ENCODE results near the gene CDKL2.
"Not testable (repeated sequence)": the region's sequence is repeated elsewhere in the genome, so short reads cannot be mapped to it uniquely, and the experiment has no call there.

The CDKL2 gene

DNA sequence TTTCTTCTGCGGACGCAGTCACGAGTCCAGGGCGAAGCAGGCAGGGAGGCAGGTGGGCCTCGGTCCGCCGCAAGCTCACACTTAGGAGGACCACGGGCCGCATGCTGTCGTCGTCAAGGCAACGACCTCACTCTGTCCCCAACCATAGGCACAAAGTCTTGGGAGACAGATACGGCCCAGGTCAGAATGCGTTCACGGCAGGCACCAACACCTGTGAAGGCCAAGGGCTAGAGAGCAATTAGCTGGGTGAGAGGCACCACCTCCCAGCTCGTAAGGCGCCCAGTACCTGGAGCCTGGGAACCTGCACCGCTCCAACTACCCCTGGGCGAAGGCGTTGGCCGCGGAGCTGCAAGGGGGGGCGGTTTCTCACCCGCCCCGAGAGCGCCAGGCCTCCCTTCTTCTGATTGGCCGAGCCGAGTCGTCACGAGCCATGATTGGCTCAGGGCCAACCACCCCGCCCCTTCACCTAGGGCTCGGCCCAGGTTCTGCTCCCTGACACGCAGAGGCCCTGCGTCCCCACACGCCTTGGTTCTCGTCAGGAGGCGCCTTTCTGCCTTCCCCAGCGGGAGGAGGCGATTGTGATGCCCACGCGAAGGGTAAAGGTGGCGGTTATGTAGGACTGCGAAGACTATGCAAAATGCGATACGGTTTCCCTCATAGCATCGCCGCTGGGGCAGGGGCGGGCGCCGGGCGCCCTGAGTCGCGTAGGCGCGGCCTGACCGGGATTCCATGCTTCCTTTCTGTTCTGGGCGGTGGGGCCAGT is at the start of gene CDKL2:
TSS of gene CDKL2 (minus strand) at position 355 of the 763 bp plus-strand sequence. CDS start 4,540 bp downstream, outside the sequence.
- DNase-seq (ENCODE audit: extremely low spot score, insufficient read length, low read depth), result peak; percentile 79
- FAIRE-seq, result peak; percentile 92

DNA sequence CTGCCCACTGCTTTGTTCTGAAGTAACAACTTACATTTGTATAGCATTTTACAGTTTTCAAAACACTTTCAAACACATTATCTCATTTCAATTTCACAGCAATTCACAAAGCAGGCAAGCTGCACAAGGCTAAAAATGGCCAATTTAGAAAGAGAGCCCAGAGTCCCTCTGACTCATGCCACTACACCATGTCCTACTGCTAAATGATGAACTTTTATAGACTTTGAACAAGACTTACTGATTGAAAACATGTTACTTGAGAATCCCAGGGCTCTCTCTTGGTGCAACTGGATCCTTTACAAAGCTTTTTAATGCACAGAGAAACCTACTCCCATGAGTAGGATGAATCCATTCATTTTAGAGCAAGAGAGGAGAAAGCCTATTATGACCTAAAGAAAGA is 48.6 kb upstream of the CDKL2 start:
- DNase-seq (ENCODE audit: extremely low spot score, insufficient read length, low read depth), result no peak

DNA sequence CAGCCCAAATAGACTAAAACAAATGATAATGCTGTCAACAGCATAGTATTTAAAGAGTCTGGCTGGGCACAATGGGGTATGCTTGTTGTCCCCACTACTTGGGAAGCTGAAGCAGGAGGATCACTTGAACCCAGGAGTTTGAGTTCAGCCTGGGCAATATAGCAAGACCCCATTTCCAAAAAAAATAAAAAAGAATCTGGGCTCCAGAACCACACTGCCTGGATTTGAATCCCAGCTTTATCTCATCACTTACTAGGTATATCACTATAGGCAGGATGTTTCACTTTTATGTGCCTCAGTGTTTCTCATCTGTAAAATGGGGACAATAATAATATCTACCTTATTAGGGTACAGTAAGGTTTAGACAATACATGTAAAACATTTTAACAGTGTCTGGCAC is 48.1 kb upstream of the CDKL2 start:
- no peak for FAIRE-seq
- no peak for DNase-seq (ENCODE audit: extremely low spot score, insufficient read length, low read depth)

More for the DNA sequence above, 48.6 kb upstream of the CDKL2 start:
- FAIRE-seq, result no peak

DNA sequence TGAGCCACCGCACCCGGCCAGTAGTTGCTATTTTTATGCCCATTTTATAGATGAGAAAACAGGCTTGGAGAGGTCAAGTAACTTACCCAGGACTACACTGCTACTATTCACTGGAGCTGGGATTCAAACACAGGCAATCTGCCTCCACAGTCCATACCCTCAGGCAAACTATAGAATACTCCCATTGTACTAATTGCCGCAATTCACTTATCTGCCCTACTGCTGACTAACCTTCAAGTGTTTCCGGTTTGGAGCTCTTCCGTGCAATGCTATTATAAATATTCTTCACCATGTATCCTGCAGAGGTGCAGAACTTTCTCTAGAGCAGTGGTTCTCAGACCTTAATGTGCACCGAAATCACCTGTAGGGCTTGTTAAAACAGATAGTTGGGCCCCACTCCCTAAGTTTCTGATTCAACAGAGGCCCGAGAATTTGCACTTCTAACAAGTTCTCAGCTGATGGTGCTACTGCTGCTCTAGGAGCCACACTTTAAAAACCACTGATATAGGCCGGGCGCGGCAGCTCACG is 44.7 kb upstream of the CDKL2 start:
- DNase-seq (ENCODE audit: extremely low spot score, insufficient read length, low read depth), result no peak
- no peak for FAIRE-seq

DNA sequence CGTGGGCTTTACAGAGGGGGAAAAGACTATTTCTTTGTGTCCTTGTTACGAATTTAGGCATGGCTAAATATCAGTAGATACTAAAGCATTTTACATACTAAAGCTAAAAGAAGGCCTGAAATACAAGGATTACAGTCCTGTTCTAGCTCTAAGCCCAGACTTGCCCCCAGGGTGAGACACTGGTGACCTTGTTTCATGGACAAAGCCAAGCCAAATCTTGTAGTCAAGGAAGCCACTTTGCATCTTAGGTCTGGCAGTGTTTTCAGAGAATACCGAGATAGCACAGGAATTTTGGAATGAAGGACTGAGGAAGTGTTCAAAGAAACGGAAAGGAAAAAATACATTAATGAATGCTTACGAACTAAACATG is 43.6 kb upstream of the CDKL2 start:
- DNase-seq (ENCODE audit: extremely low spot score, insufficient read length, low read depth), result no peak
- FAIRE-seq, result no peak

DNA sequence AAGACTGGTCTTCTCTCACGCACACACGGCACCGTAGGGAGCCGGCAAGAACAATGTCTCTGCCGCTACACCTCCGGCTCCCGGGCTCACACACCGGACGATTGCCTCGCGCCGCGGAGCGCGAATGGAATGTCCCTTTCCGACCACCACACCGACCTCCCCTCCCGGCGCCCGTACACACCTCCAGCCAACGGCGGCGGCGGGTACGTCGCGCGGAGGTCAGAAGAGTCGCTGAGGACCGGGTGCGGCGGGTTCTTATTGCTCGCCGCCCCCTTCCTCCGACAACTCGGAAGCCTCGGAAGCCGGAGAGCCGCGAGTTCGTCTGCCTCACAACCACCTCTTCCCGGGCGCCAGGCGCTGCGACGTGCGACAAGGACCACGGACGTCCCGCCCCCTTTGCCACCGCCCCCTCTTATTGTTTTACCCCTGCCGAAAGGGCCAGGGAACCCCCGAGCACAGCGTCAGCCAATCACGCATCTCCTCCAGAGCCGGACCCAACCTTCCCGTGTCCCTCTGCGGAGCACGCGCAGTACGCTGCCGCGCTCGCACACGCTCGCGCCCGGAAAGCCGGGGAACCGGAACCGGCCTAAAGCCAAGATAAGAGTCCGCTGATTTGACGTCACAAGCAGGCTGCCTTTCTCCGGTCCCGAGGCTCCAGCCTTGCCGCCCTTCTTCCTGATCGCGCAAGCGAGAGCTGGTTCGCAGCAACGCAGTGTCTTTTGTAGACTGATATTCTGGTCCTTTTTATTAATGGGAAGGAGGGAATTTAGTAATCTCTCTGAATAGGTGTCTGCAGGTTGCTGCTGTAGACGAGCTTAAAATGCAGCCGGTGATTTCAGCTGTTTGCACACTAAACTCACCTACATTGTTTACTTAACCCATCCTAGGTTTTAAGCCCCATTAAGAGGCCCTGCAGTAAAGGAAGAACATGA is 43.0 kb upstream of the CDKL2 start, which contains the start of gene G3BP2:
TSS of gene G3BP2 (minus strand) at position 385 of the 932 bp plus-strand sequence. CDS start 11,386 bp downstream, outside the sequence.
- DNase-seq (ENCODE audit: extremely low spot score, insufficient read length, low read depth), result peak; percentile 93
- peak; percentile 99 for FAIRE-seq

GRCh38 chr4:75672461-75673026 is 42.2 kb upstream of the CDKL2 start:
- DNase-seq (ENCODE audit: extremely low spot score, insufficient read length, low read depth), result peak; percentile 40
- FAIRE-seq, result peak; percentile 78

GRCh38 chr4:75671802-75672421 is 41.6 kb upstream of the CDKL2 start:
- no peak for DNase-seq (ENCODE audit: extremely low spot score, insufficient read length, low read depth)
- FAIRE-seq, result peak; percentile 31

GRCh38 chr4:75668596-75668995 is 38.3 kb upstream of the CDKL2 start:
- FAIRE-seq, result no peak
- DNase-seq (ENCODE audit: extremely low spot score, insufficient read length, low read depth), result no peak

GRCh38 chr4:75667636-75668035 is 37.3 kb upstream of the CDKL2 start:
- not testable (repeated sequence) for FAIRE-seq; DNase-seq (ENCODE audit: extremely low spot score, insufficient read length, low read depth)

GRCh38 chr4:75666299-75666698 is 36.0 kb upstream of the CDKL2 start:
- no peak for DNase-seq (ENCODE audit: extremely low spot score, insufficient read length, low read depth)
- FAIRE-seq, result no peak

- FAIRE-seq; DNase-seq (ENCODE audit: extremely low spot score, insufficient read length, low read depth): not testable (repeated sequence)
These were observed 34.3 kb upstream of the CDKL2 start for GRCh38 chr4:75664604-75665003.

DNA sequence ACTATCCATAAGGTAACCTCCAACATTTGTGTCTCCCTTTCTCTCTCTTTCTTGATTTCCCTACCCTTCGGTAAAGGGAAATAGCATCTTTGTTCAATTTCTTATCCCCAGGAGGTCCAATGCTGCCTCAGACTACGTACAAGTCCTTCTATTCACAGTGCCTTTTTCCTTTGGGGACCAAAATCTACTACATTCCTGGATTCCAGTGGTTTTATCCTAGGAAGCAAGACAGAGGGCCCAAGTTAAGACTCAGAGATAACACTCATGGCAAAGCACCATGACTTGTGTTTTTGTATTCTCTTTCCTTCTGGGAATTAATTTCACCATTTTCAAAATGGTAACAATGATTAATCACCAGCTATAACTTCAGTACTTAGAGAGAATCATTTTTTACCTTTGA is 32.3 kb upstream of the CDKL2 start:
- FAIRE-seq (no peak), DNase-seq (ENCODE audit: extremely low spot score, insufficient read length, low read depth) (no peak)

- DNase-seq (ENCODE audit: extremely low spot score, insufficient read length, low read depth), result no peak
- FAIRE-seq, result no peak
These were observed 30.2 kb upstream of the CDKL2 start for GRCh38 chr4:75660491-75660890.

- FAIRE-seq (no peak), DNase-seq (ENCODE audit: extremely low spot score, insufficient read length, low read depth) (no peak)
These were observed 29.2 kb upstream of the CDKL2 start for GRCh38 chr4:75659512-75660031.

GRCh38 chr4:75658876-75659275 is 28.5 kb upstream of the CDKL2 start:
- DNase-seq (ENCODE audit: extremely low spot score, insufficient read length, low read depth) (no peak), FAIRE-seq (no peak)

GRCh38 chr4:75655562-75655961 is 25.2 kb upstream of the CDKL2 start:
- DNase-seq (ENCODE audit: extremely low spot score, insufficient read length, low read depth), result no peak
- no peak for FAIRE-seq

- no peak for DNase-seq (ENCODE audit: extremely low spot score, insufficient read length, low read depth)
- no peak for FAIRE-seq
These were observed 24.6 kb upstream of the CDKL2 start for GRCh38 chr4:75654905-75655304.

GRCh38 chr4:75653845-75654503 is 23.6 kb upstream of the CDKL2 start:
- DNase-seq (ENCODE audit: extremely low spot score, insufficient read length, low read depth) (no peak), FAIRE-seq (no peak)

Data from GM18507 (cell line).